H1 (cell line): ENCODE results near the gene SYTL1. TPM values are rescaled to one million over a fixed set of nuclear protein-coding genes. Genes with fewer than 3 reads are reported as not detected.
A peak's percentile ranks its signal among the peaks of the same experiment; 100 is the strongest.

Source experiments
- CTCF ChIA-PET: fragments of 300-600 bp; sonication (Branson Sonifier 250); formaldehyde crosslinking; loops from one replicate; lab custom pipeline; 2021; ENCODE audit not compliant: partially characterized antibody; lab: Charles Lee
- POLR2A ChIA-PET: fragments of 300-600 bp; sonication (Branson Sonifier 250); formaldehyde crosslinking; loops from one replicate; lab custom pipeline; 2021; ENCODE audit warnings: inconsistent platforms; ENCODE audit not compliant: partially characterized antibody; lab: Charles Lee
- DNase-seq, 2 experiments: peaks; one replicate each; pipeline versions ENCODE4 v3.0.0 to v3.0.0-alpha.2; 2010 to 2022; ENCODE audit warnings: low spot score in 2 of 2, low read depth in 1 of 2, mixed read lengths in 1 of 2
- FAIRE-seq: peaks from 2 replicates; lab custom pipeline; 2011; peaks lifted over from hg19 to GRCh38; lab: Jason Lieb, UNC
- H2AFZ ChIP-seq: 2 replicates; pipeline ENCODE4 v1.8.1; 2012; ENCODE audit warnings: low read length, inconsistent platforms
- H2AK5ac ChIP-seq: 2 replicates; pipeline ENCODE4 v1.6.1; 2013; ENCODE audit warnings: low read depth, low read length
- H2BK120ac ChIP-seq: replicated peaks from 2 replicates; pipeline ENCODE3; 2013; ENCODE audit warnings: low read depth, low read length, inconsistent platforms
- H2BK12ac ChIP-seq: 2 replicates; pipeline ENCODE4 v1.6.1; 2013; ENCODE audit warnings: low read depth, low read length
- H2BK15ac ChIP-seq: 2 replicates; pipeline ENCODE4 v1.6.1; 2013; ENCODE audit warnings: low read length
- H2BK20ac ChIP-seq: 2 replicates; pipeline ENCODE4 v1.6.1; 2013; ENCODE audit warnings: low read length
- H2BK5ac ChIP-seq: 2 replicates; pipeline ENCODE4 v1.6.1; 2013; ENCODE audit warnings: low read depth, low read length
- H3K14ac ChIP-seq: 2 replicates; pipeline ENCODE4 v1.6.1; 2013; ENCODE audit warnings: inconsistent platforms; ENCODE audit not compliant: insufficient read length
- H3K18ac ChIP-seq: 2 replicates; pipeline ENCODE4 v1.6.1; 2013; ENCODE audit warnings: low read length; ENCODE audit errors: extremely low read depth
- H3K23ac ChIP-seq: 2 replicates; pipeline ENCODE4 v1.6.1; 2013; ENCODE audit warnings: inconsistent platforms; ENCODE audit not compliant: insufficient read length
- H3K23me2 ChIP-seq: 2 replicates; pipeline ENCODE4 v1.6.1; 2013; ENCODE audit warnings: low read depth, low read length
- H3K27ac ChIP-seq: 2 replicates; pipeline ENCODE4 v1.6.1; 2011; ENCODE audit warnings: low read depth, low read length, inconsistent platforms
- H3K27me3 ChIP-seq, 4 experiments: replicated peaks in 1 of 4; 1 replicate in 1 of 4; 2 replicates in 3 of 4; pipeline versions ENCODE4 v1.6.1 to v1.8.1; 2011 to 2013; ENCODE audit warnings: low read length in 3 of 4, mild to moderate bottlenecking in 3 of 4, inconsistent platforms in 2 of 4, mixed read lengths in 2 of 4, moderate library complexity in 1 of 4; ENCODE audit not compliant: control insufficient read depth in 3 of 4, insufficient read depth in 3 of 4; ENCODE audit errors: extremely low read depth in 1 of 4
- H3K36me3 ChIP-seq, 4 experiments: 2 replicates each; pipeline versions ENCODE4 v1.6.1 to v1.8.1; 2011 to 2013; ENCODE audit warnings: mild to moderate bottlenecking in 4 of 4, low read length in 3 of 4, moderate library complexity in 2 of 4, control low read depth in 1 of 4, inconsistent platforms in 1 of 4; ENCODE audit not compliant: insufficient read depth in 4 of 4, control insufficient read depth in 2 of 4
- H3K4ac ChIP-seq: replicated peaks from 2 replicates; pipeline ENCODE3; 2013; ENCODE audit warnings: low read length, low read depth, mixed read lengths, inconsistent platforms; ENCODE audit not compliant: insufficient read length
- H3K4me1 ChIP-seq, 4 experiments: replicated peaks in 1 of 4; 1 replicate in 1 of 4; 2 replicates in 3 of 4; pipeline versions ENCODE4 v1.6.1 to v1.8.1; 2011 to 2013; ENCODE audit warnings: low read length in 3 of 4, inconsistent platforms in 2 of 4, mixed read lengths in 1 of 4; ENCODE audit not compliant: insufficient read depth in 4 of 4, control insufficient read depth in 3 of 4
- H3K4me2 ChIP-seq, 2 experiments: 2 replicates each; pipeline versions ENCODE4 v1.6.1 to v1.8.1; 2011 to 2013; ENCODE audit warnings: low read depth in 2 of 2, low read length in 2 of 2, control low read depth in 1 of 2, inconsistent platforms in 1 of 2, mild to moderate bottlenecking in 1 of 2; ENCODE audit not compliant: insufficient read depth in 1 of 2
- H3K4me3 ChIP-seq, 4 experiments: fragments of 200-600, 300-600 bp in 1 of 4; sonication (generic), shearing (Covaris generic), sonication (Bioruptor Twin) in 1 of 4; 2 replicates each; pipeline versions ENCODE4 v1.5.1 to v1.8.1; 2011 to 2016; ENCODE audit warnings: low read length in 4 of 4, low read depth in 3 of 4, control low read depth in 2 of 4, inconsistent platforms in 2 of 4, mild to moderate bottlenecking in 2 of 4, mixed read lengths in 1 of 4, moderate library complexity in 1 of 4; ENCODE audit not compliant: insufficient read depth in 2 of 4; ENCODE audit errors: extremely low read depth in 1 of 4
- H3K56ac ChIP-seq: replicated peaks from 2 replicates; pipeline ENCODE3; 2013; ENCODE audit warnings: low read depth, mild to moderate bottlenecking, mixed read lengths, low read length, inconsistent platforms; ENCODE audit not compliant: insufficient read length
- H3K79me1 ChIP-seq: 2 replicates; pipeline ENCODE4 v1.6.1; 2013; ENCODE audit warnings: low read depth, low read length, control low read depth
- H3K79me2 ChIP-seq, 2 experiments: 2 replicates each; pipeline versions ENCODE4 v1.6.1 to v1.8.1; 2012 to 2013; ENCODE audit warnings: low read length in 2 of 2, mild to moderate bottlenecking in 2 of 2, inconsistent platforms in 1 of 2; ENCODE audit not compliant: insufficient read depth in 2 of 2, control insufficient read depth in 1 of 2
- H3K9ac ChIP-seq, 4 experiments: replicated peaks in 1 of 4; 1 replicate in 1 of 4; 2 replicates in 3 of 4; pipeline versions ENCODE4 v1.6.1 to v1.8.1; 2011 to 2013; ENCODE audit warnings: low read depth in 3 of 4, low read length in 3 of 4, control low read depth in 2 of 4, mild to moderate bottlenecking in 2 of 4, moderate library complexity in 2 of 4, inconsistent platforms in 1 of 4; ENCODE audit errors: extremely low read depth in 1 of 4
- H3K9me3 ChIP-seq, 2 experiments: 2 replicates each; pipeline versions ENCODE4 v1.6.1 to v1.8.1; 2012 to 2013; ENCODE audit warnings: mild to moderate bottlenecking in 2 of 2, moderate library complexity in 2 of 2, control low read depth in 1 of 2, inconsistent platforms in 1 of 2, low read depth in 1 of 2, low read length in 1 of 2, mixed read lengths in 1 of 2; ENCODE audit not compliant: insufficient read depth in 2 of 2
- H4K20me1 ChIP-seq, 2 experiments: replicated peaks in 1 of 2; 2 replicates each; pipeline versions ENCODE3 to v1.8.1; 2011 to 2013; ENCODE audit warnings: inconsistent platforms in 2 of 2, low read length in 2 of 2, mild to moderate bottlenecking in 1 of 2; ENCODE audit not compliant: insufficient read depth in 2 of 2, control insufficient read depth in 1 of 2
- H4K5ac ChIP-seq: 2 replicates; pipeline ENCODE4 v1.6.1; 2013; ENCODE audit warnings: low read length, low read depth, mixed read lengths, inconsistent platforms; ENCODE audit not compliant: insufficient read length
- H4K8ac ChIP-seq: 2 replicates; pipeline ENCODE4 v1.8.0; 2013; ENCODE audit warnings: mild to moderate bottlenecking, moderate library complexity, low read length, inconsistent platforms; ENCODE audit not compliant: insufficient read depth; ENCODE audit errors: extremely low read depth
- H4K91ac ChIP-seq: replicated peaks from 2 replicates; pipeline ENCODE3; 2013; ENCODE audit warnings: low read length, mixed read lengths, inconsistent platforms; ENCODE audit not compliant: insufficient read length
- CBX5 ChIP-seq: fragments of 300-800, 300-1000 bp; sonication (generic); IDR thresholded peaks from 2 replicates; pipeline ENCODE4 v1.7.1; 2016; ENCODE audit warnings: antibody characterized with exemption, low read length, low read depth
- CHD1 ChIP-seq: IDR thresholded peaks from 2 replicates; pipeline ENCODE4 v1.6.1; 2012; ENCODE audit warnings: low read depth, low read length, improper control_type of control experiment
- CHD2 ChIP-seq: IDR thresholded peaks from 2 replicates; pipeline ENCODE4 v1.6.1; 2012; ENCODE audit warnings: low read length, improper control_type of control experiment
- RFX5 ChIP-seq: IDR thresholded peaks from 2 replicates; pipeline ENCODE4 v1.6.1; 2011; ENCODE audit warnings: low read depth, low read length, improper control_type of control experiment, borderline replicate concordance
- SAP30 ChIP-seq: fragments of 300-600 bp; sonication (generic); IDR thresholded peaks from 2 replicates; pipeline ENCODE4 v1.7.1; 2012; ENCODE audit warnings: low read length, moderate library complexity, mild to moderate bottlenecking, inconsistent platforms; ENCODE audit not compliant: insufficient read depth, insufficient replicate concordance
- SIN3A ChIP-seq, 2 experiments: IDR thresholded peaks in 1 of 2; conservative IDR thresholded peaks in 1 of 2; 2 replicates each; pipeline ENCODE4 v1.6.1; 2011 to 2012; ENCODE audit warnings: low read length in 2 of 2, improper control_type of control experiment in 1 of 2, low read depth in 1 of 2, mild to moderate bottlenecking in 1 of 2
- SIRT6 ChIP-seq: IDR thresholded peaks from one replicate; pipeline ENCODE4 v1.7.1; 2012; ENCODE audit warnings: low read length, inconsistent platforms
- TAF1 ChIP-seq: IDR thresholded peaks from 2 replicates; pipeline ENCODE4 v1.6.1; 2011; ENCODE audit warnings: mild to moderate bottlenecking, low read depth, low read length
- TAF7 ChIP-seq: optimal IDR thresholded peaks from 2 replicates; pipeline ENCODE3; 2011; ENCODE audit warnings: low read depth, mild to moderate bottlenecking, inconsistent platforms, low read length, moderate library complexity, borderline replicate concordance
- TBP ChIP-seq: IDR thresholded peaks from 2 replicates; pipeline ENCODE4 v1.6.1; 2011; ENCODE audit warnings: low read depth, low read length, improper control_type of control experiment
- WGBS, 2 experiments: shearing (Covaris generic) in 1 of 2; methylation state at CpG; one replicate each; pipeline versions ENCODE4 v1.1.6 to v1.1.7; 2013 to 2015; ENCODE audit warnings: low lambda C conversion rate in 2 of 2, mixed read lengths in 2 of 2, inconsistent platforms in 1 of 2, low coverage in 1 of 2, missing lambda C conversion rate in 1 of 2; ENCODE audit not compliant: insufficient replicate concordance in 2 of 2, insufficient coverage in 1 of 2, insufficient read length in 1 of 2; ENCODE audit errors: extremely low coverage in 1 of 2, missing lambda C conversion rate in 1 of 2; 5-methylcytosine and 5-hydroxymethylcytosine counted together
- polyA plus RNA-seq, 7 experiments: library from polyadenylated mRNA; depleted of rRNA in 3 of 7; stranded (reverse) in 5 of 7; unstranded in 2 of 7; fragments of >200 nt in 5 of 7; fragments of 200-250 nt in 2 of 7; gene quantifications; 1 replicate in 5 of 7; 2 replicates in 1 of 7; 4 replicates in 1 of 7; pipeline versions ENCODE4 v1.2.1 to v1.2.3, GENCODE V29; 2011 to 2013; ENCODE audit warnings: missing spikeins in 2 of 7, mixed read lengths in 2 of 7
- total RNA-seq: library from RNA; stranded (reverse); fragmentation: NEBNext Ultra II Directional; extraction: Animal tissue kit (Norgen Biotek cat#: 25700); gene quantifications from 2 replicates; pipeline ENCODE4 v1.2.1, GENCODE V29; 2021

SYTL1 gene
- total and polyA plus RNA-seq, 2 of the 8 experiments (the other 6 are each of a cell fraction or from before 2014, with no cell fraction given) = 6.4 to 19.5 TPM

DNA sequence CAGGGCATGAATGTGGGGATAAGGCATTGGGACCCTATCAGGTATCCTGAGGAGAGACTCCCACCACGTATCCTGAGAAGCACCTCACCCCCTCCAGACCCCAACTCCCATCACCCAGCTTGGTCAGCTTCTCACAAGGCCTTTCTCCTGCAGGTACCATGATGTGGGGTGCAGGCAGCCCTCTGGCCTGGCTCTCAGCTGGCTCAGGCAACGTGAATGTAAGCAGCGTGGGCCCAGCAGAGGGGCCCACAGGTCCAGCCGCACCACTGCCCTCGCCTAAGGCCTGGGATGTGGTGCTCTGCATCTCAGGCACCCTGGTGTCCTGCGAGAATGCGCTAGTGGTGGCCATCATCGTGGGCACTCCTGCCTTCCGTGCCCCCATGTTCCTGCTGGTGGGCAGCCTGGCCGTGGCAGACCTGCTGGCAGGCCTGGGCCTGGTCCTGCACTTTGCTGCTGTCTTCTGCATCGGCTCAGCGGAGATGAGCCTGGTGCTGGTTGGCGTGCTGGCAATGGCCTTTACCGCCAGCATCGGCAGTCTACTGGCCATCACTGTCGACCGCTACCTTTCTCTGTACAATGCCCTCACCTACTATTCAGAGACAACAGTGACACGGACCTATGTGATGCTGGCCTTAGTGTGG, 51.9 kb downstream of the SYTL1 start:
- Histone ChIP-seq H3K4me1 (peaks cover 0 to 24% (median 15%) of the 10 kb centered on the region in 4 experiments; a peak in 6 of 7 replicates), H4K91ac (no peak overlapping the region), H3K4ac (no peak overlapping the region), H3K79me1 (no peaks in the 10 kb centered on the region), H2BK5ac (0 out of 2 replicates have a peak overlapping the region, but pooled peaks have one; percentile 24), H3K14ac (no peak overlapping the region), H2BK15ac (peak overlapping the region; percentile 97; the same call in 1 of the 2 replicates), H2BK120ac (no peak overlapping the region), H3K79me2 (no peaks in the 10 kb centered on the region), H3K4me2 (peak overlapping the region; percentile 85 to 92; a peak in 3 of 4 replicates), H3K27ac (no peak overlapping the region), H4K5ac (no peak overlapping the region), H2AFZ (no peak overlapping the region), H2AK5ac (0 out of 2 replicates have a peak overlapping the region, but pooled peaks have one; percentile 29), H2BK20ac (no peak overlapping the region), H3K23ac (no peak overlapping the region), H3K18ac (no peak overlapping the region; the same call in 1 of the 2 replicates), H3K4me3 (peak overlapping the region in 1 of 4 experiments; percentile 82; a peak in 4 of 8 replicates), H3K36me3 (no peaks in the 10 kb centered on the region), H3K9me3 (no peaks in the 10 kb centered on the region), H2BK12ac (peak overlapping the region; percentile 1; the same call in 1 of the 2 replicates), H3K9ac (peak overlapping the region in 1 of 4 experiments; percentile 16; a peak in 3 of 7 replicates), H3K56ac (no peak overlapping the region), H3K27me3 (no peaks in the 10 kb centered on the region), H4K8ac (no peak overlapping the region; the same call in 1 of the 2 replicates), H3K23me2 (peaks cover 13% of the 10 kb centered on the region), H4K20me1 (peaks cover 2 to 6% of the 10 kb centered on the region in 2 experiments)
- DNase-seq = no peak
- TF ChIP-seq CHD1 = no peak
- no peak for TF ChIP-seq SAP30
- TF ChIP-seq RFX5 = no peak
- no peak for TF ChIP-seq CBX5
- no peak for TF ChIP-seq TBP
- no peak for TF ChIP-seq CHD2
- no peak for TF ChIP-seq SIN3A (conservative IDR thresholded peaks at IDR 0.05 in 1 of 2, IDR thresholded peaks at IDR 0.05 in 1 of 2; ENCODE audit: low read depth in 1 of 2, low read length in 2 of 2)
- TF ChIP-seq TAF7 = no peak
- no peak for TF ChIP-seq TAF1
- TF ChIP-seq SIRT6 = no peak
- WGBS, 2 experiments = 94% methylated on average over 18 of the region's 18 CpGs; no CpG with 5 or more reads in 1 of the 2 experiments
- ChIA-PET CTCF (interaction anchor here (0.8 to 11.1 kb wide), 23 partner anchors 9 to 269 kb away, joined by 3 to 218 read pairs (median 4); partner anchors contain the start of genes CD164L2 and MAP3K6), POLR2A (interaction anchor here (0.9 to 1.4 kb wide), 6 partner anchors 8 to 214 kb away, joined by 3 to 5 read pairs (median 3); partner anchors contain the start of gene SYTL1)
- no peak for FAIRE-seq
